ENCODE results near the gene ARID5B.

GRCh38 chr10:62034096-62034640, 132.7 kb downstream of the ARID5B start:
- TF ChIP-seq CTCF (conservative IDR thresholded peaks at IDR 0.05; ENCODE audit: low read depth in 2 of 2) (no peak), POLR2AphosphoS5 (IDR thresholded peaks at IDR 0.05; ENCODE audit: low read depth) (no peak), EZH2 (IDR thresholded peaks at IDR 0.05; ENCODE audit: low read depth, unreplicated experiment) (no peak), CREB1 (CRISPR knock-in tag; IDR thresholded peaks at IDR 0.05; ENCODE audit: low read depth) (no peak), EZH2phosphoT487 (IDR thresholded peaks at IDR 0.05; ENCODE audit: unreplicated experiment) (no peak), STAT1 (IDR thresholded peaks at IDR 0.05; ENCODE audit: unreplicated experiment) (no peak), ETS1 (IDR thresholded peaks at IDR 0.05) (no peak), REST (IDR thresholded peaks at IDR 0.05; ENCODE audit: unreplicated experiment) (no peak), ZNF462 (CRISPR knock-in tag; IDR thresholded peaks at IDR 0.05) (no peak), JUNB (IDR thresholded peaks at IDR 0.05; ENCODE audit: unreplicated experiment) (no peak), NANOG (IDR thresholded peaks at IDR 0.05; ENCODE audit: borderline replicate concordance) (no peak)

Data from GM23338 (cell line).